HK-2 (cell line): ENCODE results near the gene OR11G2.
"Not testable (repeated sequence)": the region's sequence is repeated elsewhere in the genome, so short reads cannot be mapped to it uniquely, and the experiment has no call there.

ENCODE experiments used
- DNase-seq: peaks from one replicate; pipeline ENCODE4 v3.0.0-alpha.2; 2018; ENCODE audit not compliant: unreplicated experiment

Gene OR11G2

DNA sequence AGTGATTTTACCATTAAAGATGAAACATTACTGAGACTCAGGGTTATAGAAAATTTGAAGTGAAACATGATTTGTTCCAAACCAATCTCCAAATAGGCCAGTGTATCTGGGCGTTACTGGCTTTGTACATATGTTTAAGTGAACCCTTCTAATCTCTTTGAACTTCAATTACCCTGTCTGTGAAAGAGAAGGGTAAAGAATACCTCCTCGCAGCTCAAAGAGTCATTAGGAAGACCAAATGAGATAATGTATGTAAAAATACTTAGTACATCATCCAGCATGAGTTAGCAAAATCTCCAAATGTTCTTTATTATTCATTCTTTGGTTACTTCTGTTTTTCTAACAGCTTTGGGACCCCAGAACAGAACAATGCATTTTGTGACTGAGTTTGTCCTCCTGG is 32.7 kb downstream of the OR11G2 start, which contains the start of gene OR11H6:
Gene OR11H6, plus strand, starts transcription at position 301 of the 400 bp plus-strand sequence. Its CDS starts 0 bp downstream, at position 301.
- no peak for DNase-seq

DNA sequence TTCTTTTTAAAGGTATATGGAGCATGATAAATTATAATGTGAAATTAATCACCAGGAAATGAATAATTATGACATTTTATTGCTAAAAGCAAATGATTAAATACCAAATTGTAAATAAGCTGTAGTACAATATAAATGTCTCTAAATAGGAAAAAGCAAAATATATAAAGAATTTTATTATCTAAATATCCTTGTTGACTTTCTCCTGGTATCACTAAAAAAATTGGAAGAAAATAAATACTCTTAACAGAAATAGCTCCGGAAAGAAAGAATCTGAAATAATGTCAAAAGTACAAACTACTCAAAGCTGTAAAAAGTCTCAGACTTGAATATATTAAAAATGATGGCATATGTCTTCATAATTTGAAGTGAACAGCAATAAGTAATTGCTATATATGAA is 38.0 kb downstream of the OR11G2 start, which contains the start of gene OR11H7:
Gene OR11H7, plus strand, starts transcription at position 301 of the 400 bp plus-strand sequence.
- DNase-seq, result no peak

DNA sequence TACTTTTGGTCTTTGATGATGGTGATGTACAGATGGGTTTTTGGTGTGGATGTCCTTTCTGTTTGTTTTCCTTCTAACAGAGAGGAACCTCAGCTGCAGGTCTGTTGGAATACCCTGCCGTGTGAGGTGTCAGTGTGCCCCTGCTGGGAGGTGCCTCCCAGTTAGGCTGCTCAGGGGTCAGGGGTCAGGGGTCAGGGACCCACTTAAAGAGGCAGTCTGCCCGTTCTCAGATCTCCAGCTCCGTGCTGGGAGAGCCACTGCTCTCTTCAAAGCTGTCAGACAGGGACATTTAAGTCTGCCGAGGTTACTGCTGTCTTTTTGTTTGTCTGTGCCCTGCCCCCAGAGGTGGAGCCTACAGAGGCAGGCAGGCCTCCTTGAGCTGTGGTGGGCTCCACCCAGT is 44.7 kb downstream of the OR11G2 start:
- not testable (repeated sequence) for DNase-seq

DNA sequence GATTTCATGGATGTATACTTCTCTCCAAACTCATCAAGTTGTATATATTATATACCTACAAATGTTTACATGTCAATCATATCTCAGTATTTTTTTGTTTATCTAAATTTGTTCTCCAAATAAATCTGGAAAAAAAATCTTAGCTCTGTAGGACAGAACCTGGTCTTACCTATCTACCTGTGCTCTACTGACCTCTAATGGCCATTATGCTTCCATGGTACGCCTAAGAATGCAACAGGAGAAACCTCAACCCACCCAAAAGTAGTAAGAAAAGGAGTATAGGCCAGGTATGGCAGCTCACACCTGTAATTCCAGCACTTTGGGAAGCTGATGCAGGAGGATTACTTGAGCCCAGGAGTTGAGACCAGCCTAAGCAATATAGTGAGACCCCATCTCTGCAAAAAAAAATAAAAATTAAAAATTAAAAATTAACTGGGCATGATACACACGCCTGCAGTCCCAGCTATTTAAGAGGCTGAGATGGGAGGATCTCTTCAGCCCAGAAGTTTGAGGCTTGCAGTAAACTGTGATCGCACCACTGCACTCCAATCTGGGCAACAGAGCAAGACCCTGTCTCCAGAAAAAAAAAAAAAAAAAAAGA is 57.0 kb downstream of the OR11G2 start:
- no peak for DNase-seq
